ENCODE measurements around the gene CARD9. TPM values are rescaled to one million over a fixed set of nuclear protein-coding genes. Genes with fewer than 3 reads are reported as not detected.

The CARD9 gene
- total RNA-seq, 1 experiment from 2014 or later = 5.6 TPM

DNA sequence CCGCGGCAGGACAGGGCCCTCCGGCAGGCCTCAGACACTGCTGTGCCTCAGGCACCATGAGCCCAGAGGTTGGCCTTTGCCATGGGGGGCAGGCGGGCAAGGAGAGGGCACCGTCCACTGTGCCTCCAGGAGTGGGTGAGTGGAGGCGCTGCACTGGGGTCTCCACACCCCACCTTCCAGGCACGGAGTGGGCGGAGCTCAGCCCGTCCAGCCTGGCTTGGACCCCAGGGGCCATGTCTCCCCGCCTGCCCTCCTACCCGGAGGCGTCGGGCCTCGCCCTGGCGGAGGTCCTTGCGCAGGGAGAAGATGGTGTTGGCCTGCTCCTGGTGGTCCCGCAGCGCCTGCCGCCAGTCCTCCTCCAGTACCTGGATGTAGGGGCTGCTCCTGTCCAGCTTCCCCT lies 3.4 kb downstream of the CARD9 start:
- no peak overlapping the region for H4K5ac ChIP-seq (ENCODE audit: insufficient read length, low read depth, low read length)
- no peaks in the 10 kb centered on the region for H3K27me3 ChIP-seq (ENCODE audit: insufficient read depth, low read length)
- H3K27me3 Mint-ChIP-seq (ENCODE audit: low read depth) = peaks cover 1% of the 10 kb centered on the region; the same call in 1 of the 2 replicates
- H3K56ac ChIP-seq (ENCODE audit: insufficient read length, low read depth, low read length) = no peak overlapping the region
- peaks cover 0 to 5% of the 10 kb centered on the region in 2 experiments; a peak in 1 of 4 replicates for H3K4me1 Mint-ChIP-seq
- no peak overlapping the region for H2AFZ ChIP-seq (ENCODE audit: low read length)
- H3T11ph ChIP-seq (ENCODE audit: low read length) = no peak overlapping the region
- H4K91ac ChIP-seq (ENCODE audit: insufficient read length, low read depth, low read length) = no peak overlapping the region
- no peaks in the 10 kb centered on the region for H3K9me3 ChIP-seq (ENCODE audit: control insufficient read depth, low read depth, low read length)
- H3K14ac ChIP-seq (ENCODE audit: insufficient read depth, low read length) = no peak overlapping the region; the same call in 1 of the 2 replicates
- no peak overlapping the region for H2BK12ac ChIP-seq (ENCODE audit: insufficient read length, low read depth, low read length)
- H3K9ac ChIP-seq (ENCODE audit: extremely low read depth, insufficient read length, low read length) = no peak overlapping the region
- no peak overlapping the region for H2BK120ac ChIP-seq (ENCODE audit: low read depth, low read length, poor library complexity, severe bottlenecking)
- no peak overlapping the region for H4K8ac ChIP-seq (replicated peaks; ENCODE audit: insufficient read length, low read depth, low read length)
- no CpG with 5 or more reads among the region's 19 CpGs for WGBS (ENCODE audit: extremely low coverage, insufficient read length, low lambda C conversion rate)
- H3K9me3 Mint-ChIP-seq = no peaks in the 10 kb centered on the region
- no peaks in the 10 kb centered on the region for H4K20me1 ChIP-seq (ENCODE audit: control insufficient read depth, insufficient read depth, insufficient read length)
- no peak overlapping the region for H2AK5ac ChIP-seq (ENCODE audit: insufficient read length, low read length)
- no peak overlapping the region for H3K4me2 ChIP-seq (ENCODE audit: insufficient read depth, insufficient read length, low read length)
- no peak overlapping the region for H3K27ac Mint-ChIP-seq
- peaks cover 0 to 4% (median 0%) of the 10 kb centered on the region in 3 experiments; a peak in 3 of 7 replicates for H3K36me3 Mint-ChIP-seq (ENCODE audit: insufficient read depth in 1 of 3, low read depth in 3 of 3)
- no peak overlapping the region for H2BK20ac ChIP-seq (ENCODE audit: low read depth, low read length, poor library complexity, severe bottlenecking)
- H3K23me2 ChIP-seq (ENCODE audit: insufficient read length, low read depth, low read length, poor library complexity, severe bottlenecking) = no peaks in the 10 kb centered on the region
- no peak overlapping the region for H2BK15ac ChIP-seq (ENCODE audit: low read depth, low read length)
- H3K79me1 ChIP-seq (ENCODE audit: insufficient read depth, low read depth, low read length, poor library complexity, severe bottlenecking) = no peaks in the 10 kb centered on the region
- DNase-seq = no peak
- H3K4me1 ChIP-seq (ENCODE audit: insufficient read depth, low read length) = no peaks in the 10 kb centered on the region
- no peak overlapping the region for H3K18ac ChIP-seq (ENCODE audit: insufficient read length, low read depth, low read length)
- no peak overlapping the region for H3K4me3 Mint-ChIP-seq
- no peak overlapping the region for H3K27ac ChIP-seq (ENCODE audit: insufficient read length, low read depth, low read length)
- H3K4ac ChIP-seq (ENCODE audit: low read depth, low read length) = no peak overlapping the region
- no peak overlapping the region for H2BK5ac ChIP-seq (ENCODE audit: insufficient read length, low read length)
- H3K23ac ChIP-seq (ENCODE audit: insufficient read length, low read depth, low read length) = no peak overlapping the region
- H3K79me2 ChIP-seq (ENCODE audit: insufficient read depth, low read length) = no peaks in the 10 kb centered on the region
- TF ChIP-seq, protein P1, sequence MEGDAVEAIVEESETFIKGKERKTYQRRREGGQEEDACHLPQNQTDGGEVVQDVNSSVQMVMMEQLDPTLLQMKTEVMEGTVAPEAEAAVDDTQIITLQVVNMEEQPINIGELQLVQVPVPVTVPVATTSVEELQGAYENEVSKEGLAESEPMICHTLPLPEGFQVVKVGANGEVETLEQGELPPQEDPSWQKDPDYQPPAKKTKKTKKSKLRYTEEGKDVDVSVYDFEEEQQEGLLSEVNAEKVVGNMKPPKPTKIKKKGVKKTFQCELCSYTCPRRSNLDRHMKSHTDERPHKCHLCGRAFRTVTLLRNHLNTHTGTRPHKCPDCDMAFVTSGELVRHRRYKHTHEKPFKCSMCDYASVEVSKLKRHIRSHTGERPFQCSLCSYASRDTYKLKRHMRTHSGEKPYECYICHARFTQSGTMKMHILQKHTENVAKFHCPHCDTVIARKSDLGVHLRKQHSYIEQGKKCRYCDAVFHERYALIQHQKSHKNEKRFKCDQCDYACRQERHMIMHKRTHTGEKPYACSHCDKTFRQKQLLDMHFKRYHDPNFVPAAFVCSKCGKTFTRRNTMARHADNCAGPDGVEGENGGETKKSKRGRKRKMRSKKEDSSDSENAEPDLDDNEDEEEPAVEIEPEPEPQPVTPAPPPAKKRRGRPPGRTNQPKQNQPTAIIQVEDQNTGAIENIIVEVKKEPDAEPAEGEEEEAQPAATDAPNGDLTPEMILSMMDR (conservative IDR thresholded peaks at IDR 0.05) = no peak

All from H9 (cell line).